Lower leg skin (tissue), 3 donors: ENCODE results near the gene CASK.

Experiments
- CTCF ChIP-seq, 3 donors: fragments of 450-650 bp; IDR thresholded peaks; one replicate each; pipeline ENCODE4 v1.5.1; 2016; ENCODE audit warnings: antibody characterized with exemption in 3 of 3, mild to moderate bottlenecking in 3 of 3, moderate library complexity in 2 of 3
- POLR2A ChIP-seq, 2 donors: fragments of 450-650 bp; IDR thresholded peaks; one replicate each; pipeline ENCODE4 v1.6.1; 2016 to 2017; ENCODE audit warnings: antibody characterized with exemption in 2 of 2, mild to moderate bottlenecking in 1 of 2, moderate library complexity in 1 of 2

- TF ChIP-seq CTCF (IDR thresholded peaks at IDR 0.05), result no peak
- no peak for TF ChIP-seq POLR2A (IDR thresholded peaks at IDR 0.05)
These were observed 318.4 kb downstream of the CASK start for GRCh38 chrX:41604766-41605543.
